NCI-H2171 treated with DMSO at 0.1 percent for 48 hours (cell line): ENCODE measurements around the gene ELFN1.

Experiments used
- DNase-seq: peaks from one replicate; lab custom pipeline; 2025; lab: John Stamatoyannopoulos, UW

The ELFN1 gene

GRCh38 chr7:1742555-1743303 is 72.7 kb downstream of the ELFN1 start:
- DNase-seq, result peak; percentile 44

GRCh38 chr7:1743481-1744230 is 73.6 kb downstream of the ELFN1 start:
- DNase-seq, result no peak

- no peak for DNase-seq
These were observed 74.4 kb downstream of the ELFN1 start for GRCh38 chr7:1744296-1745017.

- no peak for DNase-seq
These were observed 75.0 kb downstream of the ELFN1 start for GRCh38 chr7:1745018-1745532.

- DNase-seq, result no peak
These were observed 75.8 kb downstream of the ELFN1 start for GRCh38 chr7:1745576-1746490.

GRCh38 chr7:1746491-1746975 is 76.5 kb downstream of the ELFN1 start:
- no peak for DNase-seq

- no peak for DNase-seq
These were observed 77.1 kb downstream of the ELFN1 start for GRCh38 chr7:1747004-1747801.

GRCh38 chr7:1748076-1748838 is 78.2 kb downstream of the ELFN1 start:
- DNase-seq, result no peak

GRCh38 chr7:1748839-1749173 is 78.7 kb downstream of the ELFN1 start:
- no peak for DNase-seq

GRCh38 chr7:1749351-1749863 is 79.3 kb downstream of the ELFN1 start:
- DNase-seq, result no peak

GRCh38 chr7:1749864-1750466 is 79.9 kb downstream of the ELFN1 start:
- DNase-seq, result no peak

- DNase-seq, result no peak
These were observed 80.5 kb downstream of the ELFN1 start for GRCh38 chr7:1750541-1751021.

GRCh38 chr7:1752111-1752510 is 82.0 kb downstream of the ELFN1 start:
- no peak for DNase-seq

GRCh38 chr7:1752771-1753563 is 82.9 kb downstream of the ELFN1 start:
- no peak for DNase-seq

GRCh38 chr7:1753564-1753867 is 83.4 kb downstream of the ELFN1 start:
- no peak for DNase-seq

- no peak for DNase-seq
These were observed 84.3 kb downstream of the ELFN1 start for GRCh38 chr7:1754345-1754908.

GRCh38 chr7:1755783-1756625 is 85.9 kb downstream of the ELFN1 start:
- DNase-seq, result peak; percentile 88
